Activated T-helper 1 cell treated with Interleukin-2 at 50 U/mL for 16 hours (primary cell): ENCODE measurements around the gene FFAR1.

ENCODE experiments used
- DNase-seq: peaks from one replicate; pipeline ENCODE4 v3.0.0-alpha.2; 2020; ENCODE audit warnings: low read depth

Gene FFAR1, protein sequence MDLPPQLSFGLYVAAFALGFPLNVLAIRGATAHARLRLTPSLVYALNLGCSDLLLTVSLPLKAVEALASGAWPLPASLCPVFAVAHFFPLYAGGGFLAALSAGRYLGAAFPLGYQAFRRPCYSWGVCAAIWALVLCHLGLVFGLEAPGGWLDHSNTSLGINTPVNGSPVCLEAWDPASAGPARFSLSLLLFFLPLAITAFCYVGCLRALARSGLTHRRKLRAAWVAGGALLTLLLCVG (N-terminal part only)

DNA sequence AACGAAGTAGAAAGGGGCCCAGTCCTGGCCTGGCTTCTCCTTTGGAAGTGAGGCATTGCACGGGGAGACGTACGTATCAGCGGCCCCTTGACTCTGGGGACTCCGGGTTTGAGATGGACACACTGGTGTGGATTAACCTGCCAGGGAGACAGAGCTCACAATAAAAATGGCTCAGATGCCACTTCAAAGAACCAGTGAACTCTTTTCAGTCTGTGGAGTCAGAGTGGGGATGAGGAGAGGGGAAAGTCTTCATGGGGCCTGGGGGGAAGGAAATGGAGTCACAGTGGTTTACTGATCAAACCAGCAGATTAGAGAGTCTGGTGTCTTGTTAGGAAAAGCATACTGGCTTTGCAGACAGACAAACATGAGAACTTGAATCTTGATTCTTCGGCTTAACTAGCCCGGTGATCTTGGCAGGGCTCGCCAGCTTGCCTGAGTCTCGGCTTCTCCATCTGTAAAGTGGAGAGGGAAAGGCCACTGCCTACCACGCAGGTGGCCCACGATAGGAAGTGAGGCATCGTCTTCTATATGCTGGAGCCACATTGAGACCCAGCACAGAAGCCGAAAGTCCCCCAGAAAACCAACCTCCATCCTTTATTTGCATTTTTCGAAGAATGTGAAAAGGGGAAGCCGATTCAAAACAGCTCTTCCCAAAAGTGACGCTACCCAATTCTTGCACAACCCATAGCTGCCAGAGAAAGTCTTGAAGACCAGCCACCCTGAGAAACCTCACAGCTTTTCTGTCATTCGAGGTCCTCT, at the start of gene FFAR1:
FFAR1 (plus strand) TSS at position 732 of the 759 bp plus-strand sequence. CDS start 3,650 bp downstream, outside the sequence.
- DNase-seq = no peak

DNA sequence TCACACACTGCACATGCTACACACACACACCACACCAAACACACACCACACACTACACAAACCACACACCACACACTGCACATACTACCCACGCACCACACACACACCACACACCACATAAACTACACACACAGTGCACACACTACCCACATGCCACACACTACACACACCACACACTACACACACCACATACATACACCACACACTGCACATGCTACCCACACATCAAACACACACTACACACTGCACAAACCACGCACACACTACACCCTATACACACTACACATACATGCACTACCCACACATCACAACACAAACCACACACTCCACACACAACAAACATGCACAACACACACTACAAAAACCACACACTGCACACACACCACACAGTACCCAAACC, 49.8 kb upstream of the FFAR1 start:
- no peak for DNase-seq

DNA sequence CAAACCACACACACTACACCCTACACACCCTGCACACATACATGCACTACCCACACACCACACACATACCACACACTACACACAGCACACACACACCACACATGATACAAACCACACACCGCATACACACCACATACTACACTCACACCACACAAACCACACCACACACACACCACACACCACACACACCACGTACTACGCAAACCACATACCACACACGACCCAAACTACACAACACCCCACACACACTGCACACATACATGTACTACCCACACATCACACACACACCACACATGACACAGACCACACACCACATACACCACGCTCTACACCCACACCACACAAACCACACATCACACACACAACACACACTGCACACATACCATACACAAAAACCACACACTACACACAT, 49.1 kb upstream of the FFAR1 start:
- DNase-seq = no peak

DNA sequence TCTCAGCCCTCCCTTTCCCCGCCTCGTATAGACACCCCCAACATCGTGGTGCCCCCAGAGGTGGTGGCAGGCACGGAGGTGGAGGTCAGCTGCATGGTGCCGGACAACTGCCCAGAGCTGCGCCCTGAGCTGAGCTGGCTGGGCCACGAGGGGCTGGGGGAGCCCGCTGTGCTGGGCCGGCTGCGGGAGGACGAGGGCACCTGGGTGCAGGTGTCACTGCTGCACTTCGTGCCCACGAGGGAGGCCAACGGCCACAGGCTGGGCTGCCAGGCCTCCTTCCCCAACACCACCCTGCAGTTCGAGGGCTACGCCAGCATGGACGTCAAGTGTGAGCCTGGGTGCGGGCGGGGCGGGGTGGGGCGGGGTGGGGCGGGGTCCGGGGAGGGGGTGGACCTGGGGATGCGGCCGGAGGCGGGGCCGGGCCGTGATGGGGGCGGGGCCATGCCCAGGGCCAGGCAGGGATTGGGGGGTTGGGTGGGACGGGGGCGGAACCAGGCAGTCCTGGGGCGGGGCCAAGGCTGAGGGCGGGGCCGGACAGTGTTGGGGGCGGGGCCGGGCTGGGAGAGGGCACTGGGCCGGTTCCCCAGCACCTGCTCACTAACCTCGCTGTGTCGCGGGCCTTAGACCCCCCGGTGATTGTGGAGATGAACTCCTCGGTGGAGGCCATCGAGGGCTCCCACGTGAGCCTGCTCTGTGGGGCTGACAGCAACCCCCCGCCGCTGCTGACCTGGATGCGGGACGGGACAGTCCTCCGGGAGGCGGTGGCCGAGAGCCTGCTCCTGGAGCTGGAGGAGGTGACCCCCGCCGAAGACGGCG, 48.0 kb upstream of the FFAR1 start:
- DNase-seq = no peak

DNA sequence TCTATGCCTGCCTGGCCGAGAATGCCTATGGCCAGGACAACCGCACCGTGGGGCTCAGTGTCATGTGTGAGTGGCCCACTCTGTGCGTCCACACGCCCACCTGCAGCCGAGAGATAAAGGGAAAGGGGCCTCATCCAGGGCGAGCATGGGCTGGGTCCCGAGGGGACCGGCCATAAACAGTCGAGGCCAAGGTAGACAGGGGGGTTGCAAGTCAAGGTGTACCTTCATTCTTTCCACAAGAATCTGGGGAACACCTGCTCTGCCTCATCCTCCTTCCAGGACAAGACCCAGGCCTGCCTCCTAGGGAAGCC, 47.4 kb upstream of the FFAR1 start:
- no peak for DNase-seq

DNA sequence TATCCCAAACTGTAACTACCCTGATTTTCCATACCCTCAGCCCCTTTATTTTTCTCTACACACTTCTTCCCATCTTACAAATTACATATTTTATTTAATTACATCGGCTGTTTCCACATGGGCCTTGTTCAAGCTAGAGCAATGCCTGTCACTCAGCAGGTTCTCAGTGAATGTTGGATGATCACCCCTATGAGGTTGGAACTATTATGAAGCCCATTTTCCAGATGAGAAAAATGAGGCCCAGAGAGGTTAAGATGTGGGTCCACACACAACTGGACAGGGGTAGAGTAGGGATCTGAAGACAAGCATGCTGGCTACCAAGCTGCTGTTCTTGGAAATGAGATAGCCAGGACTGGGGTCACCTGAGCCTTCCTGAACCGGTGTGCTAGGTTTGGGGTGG, 45.7 kb upstream of the FFAR1 start:
- no peak for DNase-seq

DNA sequence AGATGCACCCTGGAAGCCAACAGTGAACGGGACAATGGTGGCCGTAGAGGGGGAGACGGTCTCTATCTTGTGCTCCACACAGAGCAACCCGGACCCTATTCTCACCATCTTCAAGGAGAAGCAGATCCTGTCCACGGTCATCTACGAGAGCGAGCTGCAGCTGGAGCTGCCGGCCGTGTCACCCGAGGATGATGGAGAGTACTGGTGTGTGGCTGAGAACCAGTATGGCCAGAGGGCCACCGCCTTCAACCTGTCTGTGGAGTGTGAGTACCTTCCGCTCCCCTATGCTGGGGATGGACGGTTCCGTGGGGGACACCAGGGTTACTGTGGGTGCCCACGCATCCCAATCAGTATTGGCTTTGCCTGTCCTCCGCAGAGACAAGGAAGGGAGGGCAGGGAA, 45.3 kb upstream of the FFAR1 start:
- DNase-seq = no peak

DNA sequence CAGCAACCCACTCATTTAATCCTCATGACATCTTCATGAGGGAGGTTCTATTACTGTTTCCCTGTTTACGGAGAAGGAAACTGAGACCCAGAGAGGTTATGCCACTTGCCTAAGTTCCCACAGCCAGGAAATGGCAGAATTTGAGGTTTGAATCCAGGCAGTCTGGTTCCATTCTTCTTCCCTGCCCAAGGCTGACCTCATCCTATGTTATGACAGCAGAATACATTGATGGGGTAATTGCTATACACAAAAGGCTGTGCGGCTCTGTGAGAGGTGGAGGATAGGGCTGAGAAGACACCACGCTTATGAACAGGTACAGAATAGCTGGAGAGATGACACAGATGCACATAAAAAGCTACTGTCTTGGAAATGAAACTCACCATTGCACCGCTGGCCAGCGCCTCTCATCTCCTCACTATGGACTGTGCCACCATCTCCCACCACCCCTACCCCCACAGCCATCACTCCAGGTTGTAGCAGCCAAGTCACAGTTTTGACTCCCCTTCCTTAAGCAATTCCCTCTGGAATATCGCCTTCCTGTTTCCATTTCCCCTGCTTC, 44.3 kb upstream of the FFAR1 start:
- DNase-seq = no peak

DNA sequence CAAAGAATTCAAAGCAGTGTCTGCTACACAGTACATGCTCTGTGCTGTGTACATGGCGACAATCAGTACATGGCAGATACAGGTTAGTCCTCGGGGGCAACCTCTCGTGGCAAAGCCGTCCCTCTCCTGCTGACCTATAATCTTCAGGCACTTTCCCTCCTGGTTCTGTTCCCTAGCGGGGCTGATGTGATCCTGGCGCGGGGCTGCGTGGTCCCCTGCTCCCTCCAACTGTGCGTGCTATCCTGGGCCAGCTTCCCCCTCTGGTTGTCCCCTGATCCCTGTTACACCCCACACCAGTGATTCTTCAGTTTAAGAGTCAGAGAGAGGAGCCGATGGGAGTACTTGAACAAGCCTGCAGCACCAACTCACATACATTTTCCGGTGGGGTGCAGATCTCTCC, 43.7 kb upstream of the FFAR1 start:
- DNase-seq = no peak

DNA sequence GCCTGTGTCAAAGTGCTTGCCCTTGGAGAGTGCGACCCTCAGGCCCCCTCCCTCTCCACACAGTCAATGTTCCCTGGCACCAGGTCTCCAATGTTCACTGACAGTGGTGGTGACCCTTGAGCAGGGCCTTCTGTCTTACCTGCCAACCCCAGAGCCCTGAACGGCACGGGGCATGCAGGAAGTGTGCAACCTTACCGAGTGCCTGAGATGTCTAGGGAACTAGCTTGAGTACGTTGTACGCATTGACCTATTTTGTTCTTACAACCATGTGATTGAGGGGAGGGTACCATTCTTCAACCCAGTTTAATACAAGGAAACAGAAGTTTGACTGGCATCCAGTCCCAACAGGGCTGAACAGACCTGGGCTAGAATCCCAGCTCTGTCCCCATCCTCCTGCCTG, 42.5 kb upstream of the FFAR1 start:
- DNase-seq = no peak

DNA sequence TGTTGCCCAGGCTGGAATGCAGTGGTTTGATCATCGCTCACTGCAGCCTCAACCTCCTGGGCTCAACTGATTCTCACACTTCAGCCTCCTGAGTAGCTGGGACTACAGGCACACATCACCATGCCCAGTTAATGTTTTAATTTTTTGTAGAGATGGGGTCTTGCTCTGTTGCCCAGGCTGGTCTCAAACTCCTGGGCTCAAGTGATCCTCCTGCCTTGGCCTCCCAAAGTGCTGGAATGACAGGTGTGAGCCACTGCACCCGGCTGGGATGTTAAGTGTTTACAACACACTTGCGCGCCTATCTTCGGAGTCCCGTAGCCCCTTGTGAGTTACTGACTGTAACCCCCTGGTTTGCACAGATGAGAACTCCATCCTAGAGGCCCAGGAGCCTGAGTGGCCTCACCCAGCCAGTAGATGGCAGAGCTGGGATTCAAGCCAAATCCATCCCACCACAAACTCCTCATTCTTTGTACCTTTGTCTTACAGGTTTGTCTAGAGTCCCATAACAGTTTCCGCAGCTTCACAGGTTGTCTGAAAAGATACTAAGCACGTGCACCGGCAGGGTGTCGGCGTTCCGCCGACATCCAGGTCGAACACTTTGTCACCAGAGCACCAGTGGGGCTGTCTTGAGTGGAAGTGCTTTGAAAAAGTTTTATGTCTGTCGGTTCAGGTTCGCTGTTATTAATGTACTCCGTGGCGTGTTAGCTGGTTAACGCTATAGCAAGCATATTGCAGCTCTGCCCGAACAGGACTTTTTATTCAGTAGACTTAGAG, 41.0 kb upstream of the FFAR1 start:
- no peak for DNase-seq

DNA sequence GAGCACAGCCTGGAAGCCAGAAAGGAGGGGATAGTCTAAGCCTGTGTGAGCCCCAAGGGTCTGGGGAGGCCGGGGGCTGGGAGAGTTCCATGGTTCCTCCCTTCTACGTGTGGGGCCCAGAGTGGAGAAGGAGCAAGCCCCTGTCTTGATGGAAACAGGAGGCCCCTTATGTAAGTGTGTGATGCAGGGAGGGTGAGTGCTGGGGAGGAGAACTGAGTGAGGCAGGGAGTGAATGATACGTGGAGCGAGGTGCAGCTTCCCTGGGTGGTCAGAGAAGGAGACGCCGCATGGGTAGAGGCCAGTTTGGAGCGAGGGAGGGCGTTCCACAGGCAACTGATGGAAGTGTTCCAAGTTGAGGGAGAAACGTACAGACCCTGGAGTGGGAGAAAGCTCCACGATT, 39.8 kb upstream of the FFAR1 start:
- no peak for DNase-seq

DNA sequence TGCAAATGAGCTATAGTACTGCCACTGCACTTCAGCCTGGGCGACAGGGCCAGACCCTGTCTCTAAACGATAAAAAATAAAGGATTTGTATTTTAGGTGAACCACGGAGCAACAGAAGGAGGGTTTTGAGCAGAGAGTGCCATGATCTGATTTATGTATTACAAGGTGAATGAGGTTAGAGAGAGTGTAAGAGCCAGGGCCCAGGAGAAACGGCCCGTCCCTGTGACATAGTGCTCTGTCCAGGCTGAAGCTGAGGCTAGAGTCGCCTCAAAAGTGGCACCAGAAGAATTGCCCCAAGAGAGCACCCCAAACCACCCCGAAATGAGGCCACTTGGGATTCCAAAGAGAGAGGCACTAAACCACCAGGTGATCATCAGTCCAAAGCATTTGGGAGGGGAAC, 38.8 kb upstream of the FFAR1 start:
- DNase-seq = no peak

DNA sequence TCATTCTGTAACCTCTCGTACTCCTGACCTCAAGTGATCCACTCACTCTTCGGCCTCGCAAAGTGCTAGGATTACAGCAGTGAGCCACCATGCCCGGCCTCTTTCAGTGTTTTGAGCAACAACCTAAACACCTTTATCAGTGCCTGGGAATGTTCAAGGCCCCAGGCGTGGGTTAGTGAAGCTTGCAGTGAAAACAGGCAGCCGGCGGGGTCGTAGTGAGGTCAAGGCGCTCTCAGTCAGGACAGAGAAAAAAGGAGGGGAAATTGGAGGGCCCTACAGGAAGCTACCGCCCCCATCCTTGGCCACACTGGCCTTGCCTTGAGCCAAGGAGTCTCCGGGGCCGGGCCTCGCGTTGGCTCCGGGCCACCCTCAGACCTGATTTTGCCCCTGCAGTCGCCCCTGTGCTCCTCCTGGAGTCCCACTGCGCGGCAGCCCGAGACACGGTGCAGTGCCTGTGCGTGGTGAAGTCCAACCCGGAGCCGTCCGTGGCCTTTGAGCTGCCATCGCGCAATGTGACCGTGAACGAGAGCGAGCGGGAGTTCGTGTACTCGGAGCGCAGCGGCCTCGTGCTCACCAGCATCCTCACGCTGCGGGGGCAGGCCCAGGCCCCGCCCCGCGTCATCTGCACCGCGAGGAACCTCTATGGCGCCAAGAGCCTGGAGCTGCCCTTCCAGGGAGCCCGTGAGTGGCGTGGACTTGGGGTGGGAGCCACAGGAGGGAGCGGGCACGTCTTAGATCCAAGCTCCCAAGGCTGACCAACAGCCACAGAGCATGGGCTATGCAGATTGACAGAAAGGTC, 38.0 kb upstream of the FFAR1 start:
- no peak for DNase-seq

DNA sequence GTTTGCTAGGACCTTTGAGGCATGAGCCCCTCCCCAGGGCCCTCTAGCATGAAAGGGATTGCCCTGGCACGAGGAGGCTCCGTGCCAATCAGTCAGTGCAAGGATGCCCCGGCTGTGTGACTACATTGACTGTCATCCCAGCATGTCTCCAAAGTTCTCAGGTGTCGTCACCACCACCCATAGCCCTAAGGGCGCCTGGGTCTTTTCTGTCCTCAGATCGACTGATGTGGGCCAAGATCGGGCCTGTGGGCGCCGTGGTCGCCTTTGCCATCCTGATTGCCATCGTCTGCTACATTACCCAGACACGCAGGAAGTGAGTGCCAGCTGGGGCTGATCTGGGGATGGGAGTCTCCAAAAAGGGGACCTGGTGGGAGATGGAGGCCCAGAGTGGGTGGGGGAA, 37.4 kb upstream of the FFAR1 start:
- no peak for DNase-seq

DNA sequence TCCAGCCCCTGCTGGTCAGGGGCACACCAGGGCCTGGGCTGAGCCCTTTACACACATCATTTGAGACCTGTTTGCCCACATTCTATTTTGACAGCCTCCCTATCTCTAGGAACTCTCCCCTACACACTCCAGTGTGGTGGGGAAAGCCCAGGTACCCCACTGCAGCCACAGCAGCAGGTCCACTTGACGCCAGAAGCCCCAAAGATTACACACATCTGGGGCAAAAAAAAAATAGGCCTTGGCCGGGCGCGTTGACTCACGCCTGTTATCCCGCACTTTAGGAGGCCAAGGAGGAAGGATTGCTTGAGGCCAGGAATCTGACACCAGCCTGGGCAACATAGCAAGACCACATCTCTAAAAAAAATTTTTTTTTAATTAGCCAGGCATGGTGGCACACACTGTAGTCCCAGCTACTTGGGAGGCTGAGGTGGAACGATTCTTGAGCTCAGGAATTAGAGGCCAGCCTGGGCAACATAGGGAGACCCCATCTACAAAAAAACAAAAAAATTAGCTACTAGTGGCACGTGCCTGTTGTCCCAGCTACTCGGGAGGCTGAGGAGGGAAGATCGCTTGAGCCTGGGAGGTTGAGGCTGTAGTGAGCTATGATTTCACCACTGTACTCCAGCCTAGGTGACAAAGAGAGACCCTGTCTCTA, 36.8 kb upstream of the FFAR1 start:
- DNase-seq = no peak

DNA sequence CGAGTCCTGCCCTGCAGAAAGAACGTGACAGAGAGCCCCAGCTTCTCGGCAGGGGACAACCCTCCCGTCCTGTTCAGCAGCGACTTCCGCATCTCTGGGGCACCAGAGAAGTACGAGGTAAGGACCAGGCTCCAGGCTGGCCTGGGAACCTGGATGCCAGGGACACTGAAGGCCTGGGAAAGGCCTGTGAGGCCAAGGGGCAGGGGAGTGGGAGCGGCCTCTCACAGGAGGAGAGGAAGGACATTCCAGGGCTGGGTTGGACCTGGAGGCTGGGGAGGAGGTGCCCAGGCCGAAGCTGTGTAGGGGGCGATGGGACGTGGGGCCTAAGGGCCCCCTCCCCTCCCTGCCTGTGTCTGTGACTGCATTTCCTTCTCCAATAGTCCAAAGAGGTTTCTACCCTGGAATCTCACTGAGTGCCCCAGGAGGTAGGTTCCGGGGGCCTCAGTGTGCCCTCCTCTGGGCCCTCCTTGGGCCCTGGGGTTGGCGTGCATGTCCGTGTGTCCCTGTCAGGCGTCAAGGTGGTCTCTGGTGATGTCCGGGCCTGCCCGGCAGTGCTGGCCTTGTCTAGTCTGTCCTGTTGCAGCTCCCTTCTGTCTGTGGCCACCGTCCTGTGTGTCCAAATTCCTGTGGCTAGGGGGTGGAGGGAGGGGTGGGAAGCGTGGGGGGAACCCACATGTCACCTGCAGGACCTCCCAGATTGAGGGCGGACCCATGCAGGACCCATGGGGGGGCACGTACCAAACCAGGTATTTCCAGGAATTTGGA, 35.6 kb upstream of the FFAR1 start:
- DNase-seq = no peak

DNA sequence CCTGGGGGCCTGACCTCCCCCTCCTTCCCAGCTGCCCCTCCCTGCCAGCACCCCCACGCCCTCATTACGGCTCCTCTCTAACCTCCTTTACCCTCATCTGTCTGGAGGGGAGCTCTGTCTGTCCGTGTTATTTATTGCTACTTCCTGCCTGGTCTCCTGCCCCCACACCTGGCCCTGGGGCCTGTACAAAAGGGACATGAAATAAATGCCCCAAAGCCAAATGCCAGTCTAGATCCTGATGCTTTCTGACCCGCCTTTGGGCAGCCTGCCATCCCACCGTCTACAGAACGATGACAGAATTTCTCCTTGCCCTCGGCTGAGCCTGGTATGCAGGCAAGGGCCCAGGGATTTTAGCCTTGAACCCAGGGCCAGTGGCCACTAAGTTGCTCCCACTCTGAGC, 34.1 kb upstream of the FFAR1 start:
- DNase-seq = no peak

DNA sequence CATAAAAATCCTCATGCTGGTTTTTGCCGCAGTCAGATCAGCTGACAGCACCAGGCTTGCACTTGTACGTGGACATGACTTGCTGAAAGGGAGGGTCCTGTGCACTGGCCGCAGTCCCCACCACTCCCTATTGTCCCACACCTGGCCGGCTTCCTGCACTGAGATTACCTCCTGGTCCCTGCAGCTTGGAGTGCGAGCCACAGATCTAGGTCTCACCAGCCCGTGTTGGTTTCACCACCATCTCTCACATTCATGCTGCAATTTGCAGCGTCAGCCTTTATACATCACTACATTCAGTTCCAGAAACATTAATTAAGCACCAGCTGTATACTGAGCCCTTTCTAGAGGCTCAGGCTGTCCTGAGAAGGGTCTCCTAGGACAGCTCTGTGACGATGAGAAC, 33.7 kb upstream of the FFAR1 start:
- DNase-seq = no peak

DNA sequence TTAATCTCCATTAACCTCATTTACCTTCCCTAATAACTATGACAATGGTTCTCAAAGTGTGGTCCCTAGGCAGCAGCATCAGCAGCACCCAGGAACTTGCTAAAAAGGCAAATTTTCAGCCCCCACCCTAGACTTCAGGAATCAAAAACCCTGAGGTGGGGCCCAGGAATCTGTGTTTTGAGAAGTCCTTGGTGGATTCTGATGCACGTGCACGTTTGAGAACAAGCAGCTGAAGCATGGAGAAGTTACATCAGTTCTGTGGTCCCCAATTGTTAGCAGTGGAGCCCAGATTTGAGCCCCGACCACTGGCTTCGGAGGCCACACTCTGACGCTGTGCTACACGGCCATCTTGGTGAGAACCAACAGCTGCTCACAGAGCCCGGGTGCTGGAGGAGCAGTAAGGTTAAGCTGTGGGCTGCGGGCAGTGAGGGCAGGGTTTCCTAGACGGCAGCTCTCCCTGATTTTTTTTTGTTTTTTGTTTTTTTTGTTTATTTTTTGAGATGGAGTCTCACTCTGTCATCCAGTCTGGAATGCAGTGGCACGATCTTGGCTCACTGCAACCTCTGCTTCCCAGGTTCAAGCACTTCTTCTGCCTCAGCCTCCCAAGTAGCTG, 32.7 kb upstream of the FFAR1 start:
- no peak for DNase-seq
